ENCODE results near the gene DDX5.

Gene DDX5

DNA sequence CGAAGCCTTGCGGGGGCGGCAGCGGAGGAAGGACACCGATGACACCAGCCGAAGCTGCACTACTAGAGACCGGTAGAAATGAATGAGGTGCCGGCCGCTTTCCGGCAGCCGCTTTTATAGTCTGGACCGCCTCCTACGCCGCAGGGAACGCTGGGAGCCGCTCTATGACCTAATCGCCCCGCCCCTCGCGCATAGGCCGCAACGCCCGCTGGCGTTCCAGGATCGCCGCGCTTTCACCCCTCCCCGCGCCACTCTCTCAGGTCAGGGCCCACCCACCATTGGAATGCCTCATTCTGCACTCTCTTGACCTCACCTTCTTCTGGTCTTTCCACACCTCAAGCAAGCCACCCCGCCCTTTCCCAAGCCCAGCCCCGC, at the start of gene DDX5:
Gene DDX5, minus strand, starts transcription at position 89 of the 375 bp plus-strand sequence. CDS start 170 bp downstream, outside the sequence.
- peak; percentile 92 for DNase-seq

GRCh38 chr17:64555281-64555680, 49.2 kb upstream of the DDX5 start:
- no peak for DNase-seq

DNA sequence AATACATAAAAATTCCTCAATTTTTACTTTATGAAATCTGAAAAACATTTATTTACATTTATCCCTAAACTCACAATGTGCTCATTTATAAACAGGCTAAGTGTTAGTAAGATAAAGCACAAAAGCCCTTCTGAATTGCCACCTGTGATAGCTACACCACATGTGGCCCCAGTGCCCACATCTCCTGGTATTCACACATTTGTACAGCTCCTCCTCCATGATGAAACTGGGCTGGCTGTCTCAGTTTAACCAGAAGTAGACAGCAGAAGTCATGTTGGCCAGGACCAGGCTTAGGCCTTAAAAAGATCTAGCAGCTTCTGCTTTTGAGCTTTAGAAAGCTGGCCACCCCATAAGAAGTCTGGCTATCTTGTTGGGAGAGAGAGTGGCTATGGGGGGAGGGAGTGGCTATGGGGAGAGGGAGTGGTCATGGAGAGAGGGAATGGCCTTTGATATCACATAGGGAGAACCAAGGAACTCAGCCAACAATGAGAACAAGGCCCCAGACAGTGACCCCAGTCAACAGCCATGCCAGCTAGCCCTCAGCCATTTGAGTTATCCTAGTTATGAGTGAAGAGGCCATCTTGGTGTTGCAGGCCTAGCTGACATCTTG, 48.0 kb upstream of the DDX5 start:
- no peak for DNase-seq

DNA sequence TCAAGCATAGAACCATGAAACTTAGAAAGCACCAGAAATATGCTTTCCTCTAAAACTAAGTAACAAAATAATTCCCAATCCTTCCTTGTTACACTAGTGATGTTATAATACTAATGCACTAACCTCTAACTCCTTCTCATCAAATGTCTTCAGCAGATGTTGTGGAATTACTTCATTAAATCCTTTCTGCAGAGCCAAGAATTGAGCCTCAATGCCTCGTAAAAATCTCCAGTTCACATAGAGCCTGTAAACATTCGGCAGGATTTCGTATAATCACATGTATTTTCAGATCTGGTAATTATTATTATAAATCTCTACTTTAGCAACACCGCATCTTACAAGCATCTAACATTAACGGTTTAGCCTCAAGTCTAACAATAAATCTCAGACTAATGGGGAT, 45.4 kb upstream of the DDX5 start:
- DNase-seq, result no peak

DNA sequence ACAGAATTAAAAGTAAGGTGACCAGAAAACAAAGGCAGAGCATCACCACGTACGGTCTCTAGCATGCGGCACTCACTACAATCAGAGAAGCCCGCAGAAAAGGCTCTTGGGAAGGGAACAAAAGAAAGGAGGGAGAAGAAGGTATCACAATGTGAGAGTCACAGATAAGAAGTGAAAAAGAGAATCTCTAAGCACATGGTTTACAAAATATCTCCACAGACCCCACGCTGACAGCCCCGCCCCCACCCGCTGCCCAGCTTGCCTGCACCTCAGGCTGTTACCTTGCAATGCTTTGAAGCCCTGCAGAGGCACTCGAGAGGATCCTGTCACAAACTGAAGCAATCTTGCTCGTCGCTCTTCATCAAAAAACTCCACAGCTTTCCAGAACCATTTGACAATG, 41.2 kb upstream of the DDX5 start:
- no peak for DNase-seq

- DNase-seq, result no peak
These were observed 40.6 kb upstream of the DDX5 start for GRCh38 chr17:64546716-64547115.

DNA sequence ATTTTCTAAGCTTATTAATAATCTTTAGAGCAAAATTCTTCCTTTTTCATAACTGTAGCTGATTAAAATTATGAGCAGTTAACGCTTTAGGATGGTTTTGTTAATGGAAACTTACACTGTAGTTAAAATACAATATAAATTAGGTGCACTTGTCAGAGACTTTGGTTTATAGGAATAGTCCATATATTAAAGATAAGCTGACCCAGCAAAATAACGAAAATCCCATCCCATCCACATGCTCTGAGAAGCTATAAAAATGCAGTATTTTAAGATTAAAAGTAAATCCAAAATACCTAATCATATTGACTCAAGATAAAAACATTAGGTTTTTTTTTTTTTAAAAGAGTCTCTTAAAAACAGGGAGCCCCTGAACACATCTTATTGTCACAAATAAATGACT, 38.7 kb upstream of the DDX5 start:
- no peak for DNase-seq

DNA sequence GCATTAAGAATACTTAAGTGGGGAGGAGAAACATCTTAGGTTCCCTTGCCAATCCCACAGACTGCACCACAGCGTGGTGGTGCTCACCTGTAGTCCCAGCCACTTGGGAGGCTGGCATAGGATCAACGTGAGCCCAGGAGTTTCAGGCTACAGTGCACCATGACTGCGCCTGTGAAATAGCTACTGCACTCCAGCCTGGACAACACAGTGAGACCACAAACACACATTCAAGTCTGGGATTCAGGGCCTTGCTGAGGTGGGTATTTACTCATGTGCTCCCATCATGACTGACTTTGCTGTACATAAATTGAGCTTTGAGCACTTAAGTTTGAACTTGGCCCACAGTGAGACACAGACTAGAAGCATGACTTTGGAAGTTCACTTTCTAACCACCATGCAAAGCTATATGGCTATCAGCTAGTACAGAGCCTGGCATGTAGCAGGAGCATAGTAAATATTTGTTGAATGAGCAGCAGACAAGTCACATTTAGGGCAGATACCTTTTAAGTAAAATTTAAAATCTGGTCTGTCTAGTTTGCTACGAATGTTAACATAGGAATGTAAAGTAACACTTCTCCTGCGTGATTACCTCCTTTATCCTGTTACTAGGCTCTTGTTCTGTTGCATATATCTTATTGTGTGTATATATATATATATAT, 34.2 kb upstream of the DDX5 start:
- DNase-seq, result no peak

GRCh38 chr17:64538508-64539130, 32.5 kb upstream of the DDX5 start:
- DNase-seq, result no peak

DNA sequence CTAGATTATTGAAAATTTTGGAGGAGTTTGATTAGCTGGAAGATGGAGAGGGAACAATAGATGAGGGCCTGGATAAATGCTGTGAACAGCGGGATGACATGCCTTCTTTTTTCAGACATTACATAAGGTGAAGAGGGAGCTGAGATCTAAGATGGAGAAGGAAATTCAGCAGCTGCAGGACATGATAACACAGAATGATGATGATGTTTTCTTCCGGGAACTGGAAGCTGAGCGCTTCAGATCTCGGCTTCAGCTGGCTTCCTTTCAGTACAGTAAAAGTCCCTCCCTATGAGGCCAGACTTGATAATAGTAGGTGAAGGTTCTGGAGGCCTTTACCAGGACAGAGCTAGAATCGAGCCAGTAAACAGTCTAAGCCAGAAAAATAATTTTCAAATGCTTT, 31.4 kb upstream of the DDX5 start:
- DNase-seq, result no peak

- DNase-seq, result no peak
These were observed 30.8 kb upstream of the DDX5 start for GRCh38 chr17:64536913-64537312.

GRCh38 chr17:64535357-64535756, 29.3 kb upstream of the DDX5 start:
- no peak for DNase-seq

GRCh38 chr17:64534187-64534586, 28.1 kb upstream of the DDX5 start:
- no peak for DNase-seq

- no peak for DNase-seq
These were observed 27.7 kb upstream of the DDX5 start for GRCh38 chr17:64533784-64534183.

GRCh38 chr17:64532409-64532808, 26.3 kb upstream of the DDX5 start:
- no peak for DNase-seq

DNA sequence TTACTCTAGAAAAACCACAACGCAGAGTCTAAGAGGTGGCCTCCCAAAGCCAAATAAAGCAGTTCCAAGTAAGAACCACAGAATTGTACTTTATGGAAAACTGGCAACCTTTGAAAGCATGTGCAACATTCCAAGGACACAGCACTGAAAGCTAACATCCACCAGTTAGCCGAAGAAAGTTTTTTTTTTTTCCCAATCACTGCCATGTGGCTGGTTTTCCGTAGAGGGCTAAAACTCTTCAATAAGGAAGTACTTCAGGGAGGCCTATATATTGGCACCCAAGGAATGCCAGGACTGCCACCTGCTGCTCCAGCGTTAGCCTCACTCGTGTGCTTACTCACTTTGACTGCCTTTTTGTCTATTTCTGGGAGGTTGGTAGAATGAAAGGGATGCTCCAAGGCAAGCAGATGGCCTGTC, 25.9 kb upstream of the DDX5 start:
- no peak for DNase-seq

GRCh38 chr17:64529221-64529620, 23.1 kb upstream of the DDX5 start:
- DNase-seq, result no peak

- DNase-seq, result no peak
These were observed 21.8 kb upstream of the DDX5 start for GRCh38 chr17:64527914-64528313.

GRCh38 chr17:64520359-64520758, 14.3 kb upstream of the DDX5 start:
- no peak for DNase-seq

DNA sequence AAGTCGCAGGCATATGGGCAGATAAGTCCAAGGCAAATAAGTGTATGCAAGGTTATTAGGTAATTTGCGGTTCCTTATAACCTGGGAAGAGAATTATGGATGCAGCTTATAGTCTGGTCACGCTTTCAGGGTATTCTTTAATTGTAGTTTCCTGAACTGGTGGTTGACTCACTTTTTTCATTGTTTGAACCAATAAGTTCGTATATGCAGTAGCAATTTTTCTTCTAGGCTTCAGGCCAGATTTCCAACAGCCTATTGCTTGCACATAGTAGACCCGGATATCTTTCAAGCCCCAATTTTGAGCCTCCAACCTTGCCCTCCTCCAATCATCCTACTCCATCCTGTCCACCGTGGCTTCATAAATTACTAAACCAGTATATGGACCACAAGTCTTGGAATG, 13.5 kb upstream of the DDX5 start:
- no peak for DNase-seq

DNA sequence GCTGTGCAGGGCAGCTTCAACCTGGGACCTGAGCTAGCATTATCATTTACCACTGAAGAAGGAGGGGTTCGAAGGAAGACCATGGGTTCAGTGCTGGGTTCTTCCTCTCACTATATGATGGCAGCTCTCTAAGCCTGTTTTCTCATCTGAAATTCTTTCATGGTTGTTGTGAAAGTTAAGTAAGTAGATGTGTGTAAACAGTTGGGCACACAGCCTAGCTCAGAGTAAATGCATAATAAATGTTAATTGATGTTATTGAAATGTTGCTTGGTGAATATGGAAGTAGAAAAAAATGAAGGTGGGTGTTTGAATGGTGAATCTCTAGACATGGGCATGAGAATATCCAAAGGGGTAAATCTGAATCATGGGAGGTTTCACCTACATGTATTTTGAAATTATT, 9.7 kb upstream of the DDX5 start:
- DNase-seq, result no peak

DNA sequence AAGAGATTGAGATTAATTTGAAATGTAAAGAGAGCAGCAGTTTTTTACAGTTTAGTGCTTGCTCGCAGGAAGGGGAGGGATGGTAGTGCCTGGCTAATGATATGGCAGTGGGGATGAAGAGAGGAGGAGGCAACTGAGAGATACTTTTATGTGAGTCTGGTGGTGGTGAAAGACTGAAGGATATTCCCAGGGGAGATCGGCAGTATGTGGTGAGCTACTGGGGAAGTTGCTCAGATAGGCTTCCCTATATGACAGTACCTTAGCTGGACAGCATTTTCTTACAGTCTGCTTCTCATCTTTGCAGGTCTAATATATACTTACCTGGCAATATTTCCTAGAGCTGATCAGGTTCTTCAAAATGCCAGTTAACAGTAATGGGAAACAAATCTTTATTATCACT, 9.3 kb upstream of the DDX5 start:
- DNase-seq, result no peak

GRCh38 chr17:64509179-64509578, 3.1 kb upstream of the DDX5 start:
- DNase-seq, result no peak

DNA sequence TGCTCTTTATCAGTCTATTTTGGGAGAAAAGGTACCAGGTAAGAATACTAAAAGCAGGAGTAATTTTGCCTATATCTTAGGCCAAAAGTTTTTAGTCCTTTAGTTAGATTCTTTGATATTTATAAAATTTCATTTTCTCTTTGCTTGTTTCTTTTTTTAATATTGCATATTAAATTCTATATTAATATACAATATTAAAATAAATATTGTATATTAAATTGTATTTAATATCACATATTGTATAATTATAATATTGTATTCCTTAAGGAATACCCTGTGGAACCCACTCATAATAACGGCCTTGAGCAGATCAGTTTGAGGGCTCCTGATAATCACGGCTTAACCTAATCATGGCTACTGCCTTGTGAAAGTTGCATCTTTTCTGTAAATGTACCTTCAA, 2.6 kb upstream of the DDX5 start:
- DNase-seq, result no peak

DNA sequence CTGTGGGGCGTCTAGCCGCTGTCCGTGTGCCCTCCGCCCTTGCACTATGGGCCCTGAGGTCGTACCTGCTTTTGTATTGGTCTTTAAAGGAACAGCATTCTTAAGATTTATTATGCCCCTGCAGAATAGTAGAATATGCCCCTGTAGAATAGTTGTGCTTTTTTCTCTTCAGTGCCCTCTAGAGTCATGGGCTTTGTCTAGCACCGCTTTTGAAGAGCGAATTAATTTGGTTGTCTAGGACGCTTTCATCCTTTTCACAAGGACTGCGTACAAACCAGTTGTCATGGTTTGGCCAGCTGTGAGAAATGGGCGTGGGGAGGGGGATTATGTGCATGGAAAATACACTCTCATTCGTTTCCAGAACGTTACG, 1.3 kb upstream of the DDX5 start:
- peak; percentile 71 for DNase-seq

All from amniotic stem cell (primary cell).